HFF-Myc (cell line): ENCODE results near the gene PCYT2.
A peak's percentile ranks its signal among the peaks of the same experiment; 100 is the strongest.

Source experiments
- DNase-seq: peaks from one replicate; pipeline ENCODE4 v3.0.0-alpha.2; 2011; ENCODE audit warnings: low read depth; ENCODE audit errors: extremely low read depth
- H3K4me3 ChIP-seq: replicated peaks from 2 replicates; pipeline ENCODE4 v1.5.1; 2011; ENCODE audit warnings: low read depth, mild to moderate bottlenecking, control low read depth, low read length
- CTCF ChIP-seq: IDR thresholded peaks from 2 replicates; pipeline ENCODE4 v1.5.1; 2012; ENCODE audit warnings: mild to moderate bottlenecking, low read depth, low read length, control low read depth; ENCODE audit errors: missing control alignments

Gene PCYT2

GRCh38 chr17:81871387-81872230, 39.6 kb downstream of the PCYT2 start:
- no peak for DNase-seq
- no peak for TF ChIP-seq CTCF
- H3K4me3 ChIP-seq, result peak overlapping the region; percentile 84

- DNase-seq, result no peak
- H3K4me3 ChIP-seq, result peak within 1 kb of the TSS; percentile 84
- no peak for TF ChIP-seq CTCF
These were observed 40.2 kb downstream of the PCYT2 start, which contains the start of gene ARHGDIA for GRCh38 chr17:81870981-81871386. TSS of gene ARHGDIA (minus strand) at chr17:81871337. CDS start at chr17:81869930, 1,407 bp downstream.

GRCh38 chr17:81870131-81870980, 40.8 kb downstream of the PCYT2 start:
- H3K4me3 ChIP-seq, result peak overlapping the region; percentile 84
- DNase-seq, result no peak
- TF ChIP-seq CTCF, result no peak

- peak; percentile 84 for TF ChIP-seq CTCF
- H3K4me3 ChIP-seq, result peak overlapping the region; percentile 84
- DNase-seq, result no peak
These were observed 41.7 kb downstream of the PCYT2 start for GRCh38 chr17:81869221-81870130.

GRCh38 chr17:81868674-81869220, 42.5 kb downstream of the PCYT2 start:
- TF ChIP-seq CTCF, result no peak
- no peak for DNase-seq
- peak overlapping the region; percentile 84 for H3K4me3 ChIP-seq
